OCI-LY3 (cell line): ENCODE results near the gene PTCHD1.

ENCODE experiments used
- H2AFZ ChIP-seq: fragments of 200-600, 300-600 bp; shearing (Covaris generic); 2 replicates; pipeline ENCODE4 v1.6.0; 2014; ENCODE audit warnings: antibody characterized with exemption, low read depth, low read length
- H3K27ac ChIP-seq: fragments of 200-600, 300-600 bp; sonication (generic); 2 replicates; pipeline ENCODE4 v1.5.1; 2014; ENCODE audit warnings: mild to moderate bottlenecking, low read length, moderate library complexity, mixed read lengths
- H3K27me3 ChIP-seq: fragments of 200-600, 300-600 bp; sonication (generic); 2 replicates; pipeline ENCODE4 v1.6.1; 2014; ENCODE audit warnings: low read depth, low read length, mixed read lengths
- H3K36me3 ChIP-seq: fragments of 200-600, 300-600 bp; sonication (generic); replicated peaks from 2 replicates; pipeline ENCODE3; 2014; ENCODE audit warnings: low read depth, low read length, mixed read lengths
- H3K4me1 ChIP-seq: fragments of 300-600, 200-600 bp; sonication (generic); 2 replicates; pipeline ENCODE4 v1.6.1; 2014; ENCODE audit warnings: low read length, mixed read lengths
- H3K4me2 ChIP-seq: fragments of 200-600, 300-600 bp; sonication (generic); 2 replicates; pipeline ENCODE4 v1.6.1; 2014; ENCODE audit warnings: low read length, mixed read lengths
- H3K4me3 ChIP-seq: fragments of 300-600, 200-600 bp; sonication (generic); 2 replicates; pipeline ENCODE4 v1.5.1; 2014; ENCODE audit warnings: antibody characterized with exemption, mild to moderate bottlenecking, low read length, moderate library complexity
- H3K79me2 ChIP-seq: fragments of 300-600, 200-600 bp; shearing (Covaris generic); 2 replicates; pipeline ENCODE4 v1.6.1; 2014; ENCODE audit warnings: mild to moderate bottlenecking, low read length, mixed read lengths
- H3K9ac ChIP-seq: fragments of 300-600, 200-600 bp; shearing (Covaris generic); 2 replicates; pipeline ENCODE4 v1.6.0; 2014; ENCODE audit warnings: mild to moderate bottlenecking, low read length, moderate library complexity
- H3K9me3 ChIP-seq: fragments of 200-600, 300-600 bp; shearing (Covaris generic); 2 replicates; pipeline ENCODE4 v1.6.1; 2014; ENCODE audit warnings: low read length, mixed read lengths; ENCODE audit not compliant: insufficient read depth
- H4K20me1 ChIP-seq: fragments of 200-600, 300-600 bp; sonication (generic); 2 replicates; pipeline ENCODE4 v1.6.1; 2016; ENCODE audit warnings: low read length, mixed read lengths; ENCODE audit not compliant: insufficient read depth
- EZH2phosphoT487 ChIP-seq: fragments of 200-600 bp; shearing (Covaris generic); IDR thresholded peaks from 2 replicates; pipeline ENCODE4 v1.6.1; 2018; ENCODE audit warnings: antibody characterized with exemption, mixed run types, low read depth
- TF ChIP-seq, protein P1 (sequence below): fragments of 200-600, 300-600 bp; sonication (generic); IDR thresholded peaks from 2 replicates; pipeline ENCODE4 v1.5.1; 2014; ENCODE audit warnings: antibody characterized with exemption, low read length, low read depth

The PTCHD1 gene

DNA sequence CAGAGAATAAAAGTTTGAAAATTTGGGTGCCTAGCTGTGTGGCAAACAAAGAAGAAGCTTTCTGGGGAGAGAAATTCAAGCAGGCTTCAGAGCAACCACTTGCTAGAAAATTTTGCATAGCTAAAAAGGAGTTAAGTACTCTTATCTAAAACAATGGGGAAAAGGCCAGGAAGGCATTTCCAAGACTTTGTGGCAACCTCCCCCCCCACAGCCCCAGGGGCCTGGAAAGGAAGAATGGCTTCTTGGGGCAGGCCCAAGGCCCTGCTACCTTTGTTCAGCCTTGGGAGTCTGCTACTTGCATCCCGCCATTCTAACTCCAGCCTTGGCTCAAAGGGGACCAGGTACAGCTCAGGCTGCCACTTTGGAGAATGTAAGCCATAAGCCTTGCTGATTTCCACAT is 102.2 kb downstream of the PTCHD1 start:
- Histone ChIP-seq H3K27ac (no peak overlapping the region), H4K20me1 (no peaks in the 10 kb centered on the region), H3K9ac (no peak overlapping the region), H3K4me2 (no peak overlapping the region), H3K9me3 (no peaks in the 10 kb centered on the region), H3K4me1 (no peaks in the 10 kb centered on the region), H3K79me2 (no peaks in the 10 kb centered on the region), H2AFZ (no peak overlapping the region), H3K27me3 (no peaks in the 10 kb centered on the region), H3K4me3 (no peak overlapping the region), H3K36me3 (no peaks in the 10 kb centered on the region)
- TF ChIP-seq, protein P1, sequence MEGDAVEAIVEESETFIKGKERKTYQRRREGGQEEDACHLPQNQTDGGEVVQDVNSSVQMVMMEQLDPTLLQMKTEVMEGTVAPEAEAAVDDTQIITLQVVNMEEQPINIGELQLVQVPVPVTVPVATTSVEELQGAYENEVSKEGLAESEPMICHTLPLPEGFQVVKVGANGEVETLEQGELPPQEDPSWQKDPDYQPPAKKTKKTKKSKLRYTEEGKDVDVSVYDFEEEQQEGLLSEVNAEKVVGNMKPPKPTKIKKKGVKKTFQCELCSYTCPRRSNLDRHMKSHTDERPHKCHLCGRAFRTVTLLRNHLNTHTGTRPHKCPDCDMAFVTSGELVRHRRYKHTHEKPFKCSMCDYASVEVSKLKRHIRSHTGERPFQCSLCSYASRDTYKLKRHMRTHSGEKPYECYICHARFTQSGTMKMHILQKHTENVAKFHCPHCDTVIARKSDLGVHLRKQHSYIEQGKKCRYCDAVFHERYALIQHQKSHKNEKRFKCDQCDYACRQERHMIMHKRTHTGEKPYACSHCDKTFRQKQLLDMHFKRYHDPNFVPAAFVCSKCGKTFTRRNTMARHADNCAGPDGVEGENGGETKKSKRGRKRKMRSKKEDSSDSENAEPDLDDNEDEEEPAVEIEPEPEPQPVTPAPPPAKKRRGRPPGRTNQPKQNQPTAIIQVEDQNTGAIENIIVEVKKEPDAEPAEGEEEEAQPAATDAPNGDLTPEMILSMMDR: no peak
- TF ChIP-seq EZH2phosphoT487: no peak

DNA sequence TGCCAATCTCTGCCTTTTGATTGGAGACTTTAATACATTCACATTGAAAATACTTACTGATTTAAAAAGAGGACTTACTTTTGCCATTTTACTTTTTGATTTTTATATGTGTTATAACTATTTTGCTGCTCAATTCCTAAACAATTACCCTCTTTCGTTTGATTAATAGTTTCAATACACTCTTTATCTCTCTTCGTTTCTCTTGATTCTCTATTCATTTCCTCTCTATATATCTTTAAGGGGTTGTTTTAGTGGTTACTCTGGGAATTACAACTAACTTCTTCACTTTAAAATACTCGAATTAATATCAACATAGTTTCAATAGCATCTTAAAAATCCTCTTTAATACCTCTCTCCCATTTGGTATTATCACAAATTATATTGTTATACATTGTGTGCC is 116.6 kb downstream of the PTCHD1 start:
- Histone ChIP-seq H3K4me2 (no peak overlapping the region), H3K4me3 (no peak overlapping the region), H3K36me3 (no peaks in the 10 kb centered on the region), H3K27ac (no peak overlapping the region), H3K4me1 (no peaks in the 10 kb centered on the region), H3K9me3 (no peaks in the 10 kb centered on the region), H2AFZ (no peak overlapping the region), H3K27me3 (no peaks in the 10 kb centered on the region), H3K9ac (no peak overlapping the region), H3K79me2 (no peaks in the 10 kb centered on the region), H4K20me1 (no peaks in the 10 kb centered on the region)
- TF ChIP-seq, protein P1: no peak
- no peak for TF ChIP-seq EZH2phosphoT487
